Esophagus squamous epithelium (tissue), 5 donors: ENCODE data around the gene FKBP3. TPM values are rescaled to one million over a fixed set of nuclear protein-coding genes. Genes with fewer than 3 reads are reported as not detected.

Experiments
- DNase-seq: peaks from one replicate; lab custom pipeline; 2025; lab: John Stamatoyannopoulos, UW
- H3K27ac ChIP-seq, 4 donors: fragments of 200-600 bp; sonication (generic); one replicate each; pipeline ENCODE4 v1.5.1; 2016 to 2019; ENCODE audit warnings: mild to moderate bottlenecking in 1 of 4
- H3K27me3 ChIP-seq, 4 donors: fragments of 200-600 bp; sonication (generic); 1 replicate in 3 of 4; 2 replicates in 1 of 4; pipeline versions ENCODE4 v1.5.1 to v1.6.0; 2017 to 2021; ENCODE audit warnings: antibody characterized with exemption in 1 of 4
- H3K36me3 ChIP-seq, 3 donors: fragments of 200-600 bp; sonication (generic); one replicate each; pipeline ENCODE4 v1.5.1; 2016 to 2019
- H3K4me1 ChIP-seq, 3 donors: fragments of 200-600 bp; sonication (generic); one replicate each; pipeline ENCODE4 v1.5.1; 2017 to 2019
- H3K4me3 ChIP-seq, 4 donors: fragments of 200-600 bp; sonication (generic); 1 replicate in 3 of 4; 2 replicates in 1 of 4; pipeline ENCODE4 v1.5.1; 2016 to 2019; ENCODE audit warnings: mild to moderate bottlenecking in 2 of 4, moderate library complexity in 1 of 4
- H3K9me3 ChIP-seq, 3 donors: fragments of 200-600 bp; sonication (generic); one replicate each; pipeline ENCODE4 v1.5.1; 2016 to 2019
- CTCF ChIP-seq, 6 experiments: fragments of 450-650 bp in 4 of 6; fragments of 200-600 bp in 2 of 6; sonication (generic) in 2 of 6; IDR thresholded peaks; one replicate each; pipeline ENCODE4 v1.5.1; 2016 to 2019; ENCODE audit warnings: antibody characterized with exemption in 6 of 6, mild to moderate bottlenecking in 4 of 6, moderate library complexity in 4 of 6
- POLR2A ChIP-seq, 4 donors: fragments of 450-650 bp; IDR thresholded peaks; one replicate each; pipeline ENCODE4 v1.6.1; 2017; ENCODE audit warnings: antibody characterized with exemption in 4 of 4, mild to moderate bottlenecking in 4 of 4, moderate library complexity in 3 of 4
- WGBS, 2 donors: methylation state at CpG; one replicate each; pipeline ENCODE4 v1.1.5; 2018; 5-methylcytosine and 5-hydroxymethylcytosine counted together
- intact Hi-C: fragments of 100-400 bp; cut with DNase I; formaldehyde crosslinking; loops from one replicate; pipeline ENCODE4 v1.15.0; 2022
- total RNA-seq, 4 donors: library from RNA; depleted of rRNA; stranded (reverse); fragments of >200 nt; gene quantifications; one replicate each; pipeline ENCODE4 v1.1.0, GENCODE V29; 2016
- donor health status: DM: yes; HTN: yes; CAD: no.

The FKBP3 gene
- total RNA-seq, 4 donors from 2014 or later: 28.8 to 44.9 (median 37.9) TPM

- no peak for TF ChIP-seq CTCF (IDR thresholded peaks at IDR 0.05)
- no peak for TF ChIP-seq POLR2A (IDR thresholded peaks at IDR 0.05)
- DNase-seq: no peak
- WGBS, 2 donors: 86 to 94% methylated on average over 6 of the region's 6 CpGs
- Histone ChIP-seq H3K4me3 (no peak overlapping the region), H3K9me3 (no peaks in the 10 kb centered on the region), H3K27ac (no peak overlapping the region), H3K36me3 (peaks cover 4 to 100% (median 9%) of the 10 kb centered on the region in 3 donors), H3K4me1 (no peaks in the 10 kb centered on the region), H3K27me3 (no peaks in the 10 kb centered on the region)
- intact Hi-C loops: no loop called here
Observed at GRCh38 chr14:45118594-45118993, 15.7 kb downstream of the FKBP3 start.

GRCh38 chr14:45114327-45114726 is 20.0 kb downstream of the FKBP3 start:
- Histone ChIP-seq H3K36me3 (peaks cover 9 to 100% (median 10%) of the 10 kb centered on the region in 3 donors), H3K27me3 (no peaks in the 10 kb centered on the region), H3K4me1 (no peaks in the 10 kb centered on the region), H3K9me3 (no peaks in the 10 kb centered on the region), H3K4me3 (no peak overlapping the region), H3K27ac (no peak overlapping the region)
- intact Hi-C loops: no loop called here
- no peak for TF ChIP-seq POLR2A (IDR thresholded peaks at IDR 0.05)
- no peak for DNase-seq
- 67 to 73% methylated on average over 3 of the region's 3 CpGs for WGBS, 2 donors

GRCh38 chr14:45112896-45113781 is 21.1 kb downstream of the FKBP3 start:
- H3K4me1 ChIP-seq: no peaks in the 10 kb centered on the region
- H3K36me3 ChIP-seq: peaks cover 9 to 100% (median 10%) of the 10 kb centered on the region in 3 donors
- TF ChIP-seq CTCF (IDR thresholded peaks at IDR 0.05) (no peak), POLR2A (IDR thresholded peaks at IDR 0.05) (no peak)
- no peak overlapping the region for H3K4me3 ChIP-seq
- H3K9me3 ChIP-seq: no peaks in the 10 kb centered on the region
- H3K27ac ChIP-seq: no peak overlapping the region
- WGBS, 2 donors: 78 to 87% methylated on average over 6 of the region's 6 CpGs
- intact Hi-C loops: no loop called here
- H3K27me3 ChIP-seq: no peaks in the 10 kb centered on the region
- no peak for DNase-seq

- no peak for DNase-seq
- TF ChIP-seq CTCF (IDR thresholded peaks at IDR 0.05) (no peak), POLR2A (IDR thresholded peaks at IDR 0.05) (no peak)
- Histone ChIP-seq H3K27ac (no peak overlapping the region), H3K27me3 (no peaks in the 10 kb centered on the region), H3K9me3 (no peaks in the 10 kb centered on the region), H3K36me3 (peaks cover 0 to 100% (median 11%) of the 10 kb centered on the region in 3 donors), H3K4me1 (no peaks in the 10 kb centered on the region), H3K4me3 (no peak overlapping the region)
- WGBS, 2 donors: 100% methylated on average over 1 of the region's 1 CpG
- intact Hi-C loops: no loop called here
Observed at GRCh38 chr14:45104561-45104960, 29.7 kb downstream of the FKBP3 start.

GRCh38 chr14:45103806-45104205 is 30.5 kb downstream of the FKBP3 start:
- H3K27ac ChIP-seq: no peak overlapping the region
- TF ChIP-seq CTCF (IDR thresholded peaks at IDR 0.05) (no peak), POLR2A (IDR thresholded peaks at IDR 0.05) (no peak)
- DNase-seq: no peak
- no peaks in the 10 kb centered on the region for H3K4me1 ChIP-seq
- no peak overlapping the region for H3K4me3 ChIP-seq
- no peaks in the 10 kb centered on the region for H3K9me3 ChIP-seq
- no peaks in the 10 kb centered on the region for H3K27me3 ChIP-seq
- intact Hi-C loops: no loop called here
- peaks cover 0 to 100% (median 11%) of the 10 kb centered on the region in 3 donors for H3K36me3 ChIP-seq
